HPDE6-E6E7 (cell line): ENCODE results near the gene TREH.

Experiments used
- DNase-seq: peaks from one replicate; pipeline ENCODE4 v3.0.0; 2011; ENCODE audit warnings: missing footprints; ENCODE audit errors: extremely low spot score

The TREH gene

DNA sequence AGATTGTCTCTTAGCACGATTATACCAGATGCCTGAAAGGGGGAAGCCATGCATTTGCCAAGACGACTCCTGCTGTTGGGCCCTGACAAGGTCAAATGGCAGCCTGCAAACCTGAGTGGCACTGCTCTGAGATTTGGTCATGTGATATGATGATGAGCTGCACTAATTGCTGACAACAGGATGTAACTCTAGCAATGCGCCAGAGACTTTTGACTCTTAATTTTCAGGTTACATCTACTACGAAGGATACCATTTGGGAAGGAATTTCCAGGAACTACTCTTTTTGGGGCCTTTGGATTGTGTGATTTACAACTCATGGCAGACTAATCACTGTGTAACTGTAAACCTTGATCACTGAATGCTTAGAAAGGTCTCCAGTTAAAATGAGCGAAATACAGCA lies 13.1 kb downstream of the TREH start:
- no peak for DNase-seq

DNA sequence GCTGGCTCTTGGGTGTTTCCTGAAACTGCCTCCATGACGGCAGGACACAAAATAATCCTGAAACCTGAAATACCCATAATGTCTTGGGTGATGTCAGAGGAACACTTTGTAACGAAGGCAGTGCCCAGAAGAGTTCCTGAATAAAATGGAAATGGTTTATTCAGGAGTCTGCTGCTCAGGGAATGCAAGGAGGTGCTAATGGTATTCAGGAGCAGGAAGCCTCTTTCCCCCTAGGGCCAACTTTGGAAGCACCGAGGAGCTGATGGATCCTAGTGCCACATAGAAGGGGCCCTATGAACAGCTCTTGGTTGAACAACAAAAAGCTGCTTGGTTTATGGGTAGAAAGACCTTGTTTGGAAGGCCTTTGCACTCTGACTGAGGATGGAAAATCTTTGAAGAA lies 15.5 kb downstream of the TREH start:
- no peak for DNase-seq

DNA sequence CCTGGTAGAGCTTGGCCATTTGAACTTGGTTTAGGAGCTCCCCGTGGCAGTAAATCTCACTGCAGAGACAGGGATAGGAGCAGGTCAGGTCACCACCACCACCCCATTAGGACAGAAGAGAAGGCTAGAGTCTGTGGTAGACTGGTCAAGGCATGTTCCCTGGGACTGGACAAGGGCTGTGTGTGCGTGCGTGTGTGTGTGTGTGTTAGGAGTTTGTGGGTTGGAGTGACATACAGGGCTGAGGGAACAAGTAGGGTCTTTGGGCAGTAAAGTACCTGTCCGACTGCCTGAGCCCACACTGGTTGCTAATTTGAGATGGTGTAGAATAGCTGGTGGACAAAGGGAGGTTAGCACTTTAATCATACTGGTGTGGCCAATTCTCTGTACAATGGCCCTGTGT lies 16.1 kb downstream of the TREH start:
- DNase-seq: no peak

DNA sequence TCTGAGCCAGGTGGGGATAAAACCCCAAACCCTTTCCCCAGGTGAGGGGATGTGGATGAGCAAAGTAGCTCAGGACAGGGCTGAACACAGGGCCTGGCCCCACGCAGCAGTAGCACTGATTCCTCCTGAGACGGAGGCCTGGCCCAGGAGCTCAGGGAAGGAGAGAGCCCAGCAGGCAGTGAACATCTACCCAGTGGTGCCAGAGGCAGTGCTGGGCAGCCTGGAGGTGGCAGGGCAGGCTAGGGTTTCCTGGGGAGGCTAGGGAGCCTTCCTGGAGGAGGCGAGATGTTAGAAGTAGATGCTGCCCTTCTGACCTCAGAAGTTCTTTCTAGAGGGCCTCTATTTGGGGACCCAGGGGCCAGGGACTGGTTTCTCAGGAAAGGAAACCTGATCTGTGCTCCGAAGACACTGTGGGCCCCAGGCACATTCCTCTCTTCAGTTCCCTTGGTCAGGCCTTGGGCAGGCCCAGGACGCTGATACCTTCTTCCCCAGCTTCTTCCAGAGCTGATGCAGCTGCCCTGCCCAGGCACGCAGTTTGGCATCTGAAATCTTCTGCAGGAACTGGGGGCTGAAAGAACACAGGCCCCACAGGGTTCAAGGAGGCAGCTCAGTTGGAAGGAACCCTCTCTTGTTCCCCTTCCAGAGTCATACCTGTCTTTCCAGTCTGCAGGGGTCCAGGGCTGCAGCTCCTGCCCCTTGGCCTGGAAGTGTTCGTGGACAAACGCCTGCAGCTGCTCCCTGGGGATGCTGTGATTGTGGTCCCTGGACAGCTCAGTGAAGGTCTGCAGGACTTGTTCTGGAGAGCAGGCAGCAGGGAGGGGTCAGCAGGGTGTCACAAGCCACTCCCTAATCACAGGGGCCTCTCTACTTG lies 16.8 kb downstream of the TREH start:
- DNase-seq: no peak

DNA sequence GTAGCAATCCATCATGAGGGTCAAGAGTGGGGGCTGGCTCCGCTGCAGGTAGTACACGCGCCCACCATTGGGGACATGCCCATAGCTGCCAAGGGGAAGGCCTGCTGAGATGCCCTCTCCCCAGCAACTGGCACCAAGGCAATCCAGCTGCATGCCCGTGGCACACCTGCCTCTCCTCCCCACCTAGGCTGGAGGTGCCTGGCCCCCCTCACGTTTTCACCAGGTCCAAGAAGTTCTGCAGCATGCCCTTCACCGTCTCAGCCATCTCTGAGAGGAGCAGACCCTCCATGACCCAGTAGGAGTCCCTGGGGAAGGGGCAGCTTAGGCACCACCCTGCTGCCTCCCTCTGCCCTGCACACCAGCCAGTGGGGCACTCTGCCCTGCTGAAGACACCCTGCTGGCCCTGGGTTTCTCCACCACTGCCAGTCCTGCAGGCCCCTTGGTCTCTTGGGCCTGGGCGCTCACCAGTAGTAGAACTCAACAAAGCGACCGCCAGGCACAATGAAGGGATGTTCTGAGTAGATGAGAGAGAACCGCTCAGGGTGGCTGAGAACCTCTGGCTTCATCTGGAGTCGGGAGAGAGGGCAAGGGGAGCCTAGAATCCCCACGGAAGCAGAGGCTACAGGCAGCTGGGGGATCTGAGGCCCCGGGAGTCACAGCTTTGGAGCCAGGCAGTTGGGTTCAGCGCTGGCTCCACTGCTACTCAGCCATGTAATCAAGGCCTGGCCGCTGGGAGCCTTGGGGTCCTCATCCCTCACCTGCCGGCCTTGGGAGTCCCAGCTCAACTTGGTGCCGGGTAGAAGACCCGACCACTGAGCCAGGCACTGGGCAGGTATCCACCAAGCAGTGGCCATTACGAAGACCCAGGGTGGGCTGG lies 17.8 kb downstream of the TREH start:
- no peak for DNase-seq

GRCh38 chr11:118660681-118661424 lies 18.6 kb downstream of the TREH start:
- no peak for DNase-seq

DNA sequence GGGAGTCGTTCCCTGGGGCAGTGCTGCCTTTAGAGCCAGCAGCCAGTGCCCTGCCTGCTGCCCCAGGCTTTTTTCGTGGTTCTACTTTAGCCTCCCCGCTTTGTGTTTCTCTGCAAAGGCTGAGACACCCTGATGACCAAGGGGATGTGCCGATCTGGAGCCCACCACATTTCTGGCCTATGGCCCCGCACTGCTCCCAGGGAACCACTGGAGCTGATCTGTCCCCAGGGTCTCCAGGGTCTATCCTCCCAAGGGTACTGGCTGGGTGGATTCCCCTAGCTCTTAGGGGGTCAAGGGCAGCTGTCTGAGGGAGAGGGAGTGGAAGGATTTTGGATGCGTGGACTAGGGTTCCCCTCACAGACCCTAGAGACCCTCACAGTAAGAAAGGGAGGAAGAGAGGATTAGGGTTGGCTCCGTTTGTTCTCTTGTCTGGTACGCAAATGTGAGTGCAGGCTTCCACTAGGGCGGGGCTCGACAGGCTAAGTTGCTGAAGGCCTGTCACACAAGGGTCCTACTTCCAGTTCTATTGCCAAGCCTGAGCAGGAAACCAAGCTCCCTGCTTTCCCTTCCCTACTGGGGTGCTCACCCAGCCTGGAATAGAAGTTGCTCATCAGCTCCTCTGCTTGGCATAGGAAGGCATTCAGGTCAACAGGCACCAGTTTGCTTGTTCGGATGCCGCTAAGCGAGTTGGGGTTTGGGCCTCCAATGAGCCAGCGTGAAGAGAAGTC lies 19.3 kb downstream of the TREH start:
- DNase-seq: no peak

GRCh38 chr11:118659314-118659952 lies 20.0 kb downstream of the TREH start:
- DNase-seq: peak; percentile 87

GRCh38 chr11:118658429-118659313 lies 20.8 kb downstream of the TREH start:
- DNase-seq: no peak

- no peak for DNase-seq
These were observed 21.6 kb downstream of the TREH start for GRCh38 chr11:118657709-118658428.

DNA sequence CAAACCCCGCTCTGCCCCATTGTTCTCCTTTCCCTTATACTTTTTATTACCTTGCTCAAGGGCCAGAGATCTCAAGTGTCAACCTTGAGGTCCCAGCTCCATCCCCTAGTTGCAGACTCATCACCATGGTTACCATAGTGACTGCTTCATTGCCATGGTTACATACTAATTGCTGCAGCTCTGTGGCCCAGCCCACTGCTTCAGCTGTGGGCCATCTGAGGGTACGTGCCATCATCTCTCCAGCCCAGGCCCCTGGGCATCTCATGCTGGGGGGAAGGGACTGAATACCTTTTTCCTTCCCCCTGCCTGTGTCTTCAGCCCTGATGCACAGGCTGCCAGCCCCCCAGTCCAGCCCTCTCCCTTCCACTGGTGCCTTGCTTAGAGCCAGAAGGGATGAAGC lies 22.2 kb downstream of the TREH start:
- no peak for DNase-seq

DNA sequence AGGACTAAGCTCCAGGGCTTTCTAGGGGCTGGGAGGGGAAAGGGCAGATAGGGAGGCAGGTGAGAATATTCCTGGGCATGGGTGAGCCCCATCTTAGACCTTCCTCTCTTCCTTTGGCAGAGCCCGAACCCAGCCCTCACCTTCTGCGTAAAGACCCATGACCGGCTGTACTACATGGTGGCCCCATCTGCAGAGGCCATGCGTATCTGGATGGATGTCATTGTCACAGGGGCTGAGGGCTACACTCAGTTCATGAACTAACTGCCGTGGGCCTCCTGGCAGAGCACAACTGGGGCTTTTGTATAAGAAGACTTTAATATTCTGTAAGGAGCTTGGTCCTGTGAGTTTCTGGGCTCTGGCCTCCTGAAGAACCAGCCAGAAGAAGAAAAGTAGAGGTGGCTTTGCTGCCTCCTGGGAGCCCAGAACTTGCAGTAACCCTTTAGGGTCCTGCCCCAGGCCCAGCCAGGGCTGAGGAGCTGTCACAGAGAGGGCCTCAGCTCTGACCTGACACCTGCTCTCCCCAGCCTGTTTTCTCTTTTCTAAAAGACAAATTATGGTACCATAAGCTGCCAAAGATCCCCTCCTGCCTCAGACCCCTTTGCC lies 22.8 kb downstream of the TREH start:
- DNase-seq: no peak

GRCh38 chr11:118655486-118656190 lies 23.8 kb downstream of the TREH start:
- DNase-seq: no peak

DNA sequence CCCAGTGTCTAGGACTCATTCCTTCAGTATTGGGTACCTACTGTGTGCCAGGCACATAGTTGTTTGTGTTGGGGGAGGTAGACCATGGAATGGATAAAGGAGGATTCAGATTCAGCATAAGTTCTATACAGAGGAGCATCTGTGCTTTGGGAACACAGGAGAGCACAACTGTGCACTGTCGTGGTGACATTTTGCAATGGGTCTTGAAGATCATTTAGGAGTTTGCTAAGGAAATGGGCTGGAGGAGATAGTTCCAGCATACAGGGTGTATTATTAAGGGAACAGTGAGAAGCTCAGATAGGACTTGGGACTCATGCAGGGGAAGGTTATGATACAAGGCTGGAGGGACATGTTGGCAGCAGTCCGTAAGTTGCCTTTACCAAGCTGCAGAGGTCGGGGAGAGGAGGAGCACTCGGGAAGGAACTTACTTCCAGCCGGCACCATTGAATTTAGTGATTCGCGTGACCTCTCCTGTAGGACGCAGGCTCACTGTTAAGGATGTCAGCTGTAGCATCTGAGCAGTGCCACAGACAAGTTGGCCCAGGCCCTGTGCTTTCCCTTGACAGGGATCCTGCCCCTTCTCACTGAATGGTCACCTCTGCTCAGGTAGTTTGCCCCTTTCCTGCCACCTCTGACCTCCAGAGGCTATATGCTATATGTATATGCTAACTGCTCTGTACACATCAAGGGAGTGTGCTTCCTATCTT lies 25.6 kb downstream of the TREH start:
- no peak for DNase-seq

DNA sequence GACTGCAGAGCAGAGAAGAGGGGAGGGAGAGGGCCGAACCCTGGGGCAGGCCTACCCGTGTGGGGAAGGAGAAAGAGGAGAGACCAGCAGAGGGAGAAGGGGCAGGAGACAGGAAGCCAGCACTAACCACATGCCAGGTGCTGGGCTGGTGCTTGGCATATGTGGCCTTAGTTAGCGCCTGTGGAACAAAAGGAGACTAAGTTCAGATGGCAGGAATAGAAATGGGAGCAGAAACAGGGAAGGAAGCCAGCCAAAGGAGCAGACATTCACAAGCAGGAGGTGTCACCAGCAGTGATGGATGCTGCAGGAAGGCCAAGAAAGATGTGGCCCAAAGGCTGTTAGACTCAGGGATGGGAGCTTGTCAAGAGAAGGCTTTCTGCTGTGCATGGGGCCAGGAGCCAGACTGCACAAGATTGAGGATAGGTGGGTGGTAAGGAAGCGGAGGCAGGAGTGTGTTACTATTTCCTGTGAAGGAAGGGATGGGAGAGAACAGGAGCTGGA lies 26.7 kb downstream of the TREH start:
- no peak for DNase-seq

- DNase-seq: no peak
These were observed 27.6 kb downstream of the TREH start for GRCh38 chr11:118651820-118652219.

- DNase-seq: no peak
These were observed 29.1 kb downstream of the TREH start for GRCh38 chr11:118650366-118650765.
